ENCODE results near the gene OPTC. TPM values are rescaled to one million over a fixed set of nuclear protein-coding genes. Genes with fewer than 3 reads are reported as not detected.

OPTC gene
- polyA plus RNA-seq, 4 donors, result not detected

DNA sequence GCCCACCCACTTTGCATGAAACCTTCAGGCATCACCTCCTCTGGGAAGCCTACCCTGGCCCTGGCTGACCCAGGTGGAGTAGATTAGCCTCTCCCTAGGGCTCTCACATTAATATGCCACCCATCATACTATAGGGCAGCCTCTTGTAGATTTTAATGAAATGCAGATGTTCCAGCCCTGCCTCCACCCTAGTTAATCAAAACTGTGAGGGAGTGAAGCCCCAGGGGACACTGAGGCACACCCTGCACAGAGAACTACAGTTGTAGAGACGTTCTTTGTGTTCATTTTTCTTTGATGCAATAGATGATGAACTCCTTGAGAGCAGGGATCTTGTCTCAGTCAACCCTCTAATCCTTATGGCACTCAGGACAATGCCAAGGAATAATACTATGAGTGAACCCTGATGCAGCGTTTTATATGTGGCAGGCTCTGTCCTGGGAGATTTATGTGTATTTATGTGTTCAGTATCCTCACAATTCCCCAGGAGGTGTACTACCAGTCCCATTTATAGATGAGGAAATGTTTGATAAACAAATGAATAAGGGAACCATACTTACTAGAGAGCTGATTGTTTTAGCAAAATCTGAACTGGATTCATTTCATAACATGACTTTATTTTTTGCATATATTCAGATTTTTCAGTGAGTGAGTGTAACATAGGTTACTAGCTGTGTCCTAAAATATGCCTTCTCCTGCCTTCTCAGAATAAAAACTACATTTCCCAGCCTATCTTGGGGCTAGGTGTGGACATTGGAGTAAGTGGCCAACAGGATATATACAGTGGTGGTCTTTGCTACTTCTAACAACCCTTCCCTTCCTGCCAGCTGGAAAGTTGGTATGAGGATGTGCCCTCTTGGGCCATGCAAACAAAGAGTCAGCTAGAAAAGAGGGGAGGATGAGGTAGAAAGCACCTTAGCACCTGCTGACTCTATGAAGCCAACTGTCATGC lies 41.8 kb upstream of the OPTC start:
- Histone ChIP-seq H3K36me3 (ENCODE audit: control insufficient read depth in 3 of 3, insufficient read depth in 2 of 3, low read depth in 1 of 3, low read length in 3 of 3) (no peaks in the 10 kb centered on the region), H3K27me3 (ENCODE audit: control insufficient read depth in 3 of 3, insufficient read depth in 3 of 3, low read length in 3 of 3) (no peaks in the 10 kb centered on the region), H3K4me1 (ENCODE audit: control insufficient read depth in 3 of 3, insufficient read depth in 2 of 3, low read depth in 1 of 3, low read length in 2 of 3) (no peaks in the 10 kb centered on the region), H3K9me3 (ENCODE audit: control insufficient read depth in 2 of 2, insufficient read depth in 1 of 2, low read depth in 1 of 2, low read length in 1 of 2) (no peaks in the 10 kb centered on the region), H3K4me3 (ENCODE audit: low read depth in 1 of 3, low read length in 3 of 3) (no peak overlapping the region), H3K27ac (ENCODE audit: low read depth in 1 of 3, low read length in 2 of 3) (no peak overlapping the region)
- FAIRE-seq, result no peak
- DNase-seq, result no peak
- WGBS, 3 donors, result 46 to 88% (median 65%) methylated on average over 2 of the region's 2 CpGs

GRCh38 chr1:203453016-203453415 lies 40.9 kb upstream of the OPTC start:
- H3K27me3 ChIP-seq (ENCODE audit: control insufficient read depth in 3 of 3, insufficient read depth in 3 of 3, low read length in 3 of 3), result no peaks in the 10 kb centered on the region
- no peak overlapping the region for H3K4me3 ChIP-seq (ENCODE audit: low read depth in 1 of 3, low read length in 3 of 3)
- H3K4me1 ChIP-seq (ENCODE audit: control insufficient read depth in 3 of 3, insufficient read depth in 2 of 3, low read depth in 1 of 3, low read length in 2 of 3), result no peaks in the 10 kb centered on the region
- FAIRE-seq (no peak), DNase-seq (no peak)
- no peaks in the 10 kb centered on the region for H3K36me3 ChIP-seq (ENCODE audit: control insufficient read depth in 3 of 3, insufficient read depth in 2 of 3, low read depth in 1 of 3, low read length in 3 of 3)
- H3K9me3 ChIP-seq (ENCODE audit: control insufficient read depth in 2 of 2, insufficient read depth in 1 of 2, low read depth in 1 of 2, low read length in 1 of 2), result no peaks in the 10 kb centered on the region
- 76 to 80% (median 79%) methylated on average over 5 of the region's 5 CpGs for WGBS, 3 donors
- H3K27ac ChIP-seq (ENCODE audit: low read depth in 1 of 3, low read length in 2 of 3), result no peak overlapping the region

DNA sequence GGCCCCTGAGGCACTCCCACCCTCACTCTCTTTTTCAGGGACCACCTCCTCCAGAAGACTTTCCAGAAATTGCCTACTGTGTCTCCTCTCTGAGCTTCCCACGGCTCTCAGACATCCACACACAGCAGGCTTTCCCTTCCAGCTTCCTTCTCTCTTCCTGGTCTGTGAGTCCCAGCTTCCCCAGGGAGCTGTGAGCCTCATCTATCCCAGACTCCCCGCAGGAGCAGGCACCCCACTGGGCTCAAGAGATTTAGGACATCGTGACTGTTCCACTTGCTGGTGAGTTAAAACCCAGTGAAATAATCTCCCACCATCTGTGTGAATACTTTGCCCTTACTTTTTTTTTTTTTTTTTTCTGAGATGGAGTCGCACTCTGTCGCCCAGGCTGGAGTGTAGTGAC lies 40.3 kb upstream of the OPTC start:
- H3K4me1 ChIP-seq (ENCODE audit: control insufficient read depth in 3 of 3, insufficient read depth in 2 of 3, low read depth in 1 of 3, low read length in 2 of 3), result no peaks in the 10 kb centered on the region
- WGBS, 3 donors, result 45 to 64% (median 49%) methylated on average over 5 of the region's 5 CpGs
- H3K27ac ChIP-seq (ENCODE audit: low read depth in 1 of 3, low read length in 2 of 3), result no peak overlapping the region
- no peak overlapping the region for H3K4me3 ChIP-seq (ENCODE audit: low read depth in 1 of 3, low read length in 3 of 3)
- DNase-seq (no peak), FAIRE-seq (no peak)
- H3K9me3 ChIP-seq (ENCODE audit: control insufficient read depth in 2 of 2, insufficient read depth in 1 of 2, low read depth in 1 of 2, low read length in 1 of 2), result no peaks in the 10 kb centered on the region
- no peaks in the 10 kb centered on the region for H3K36me3 ChIP-seq (ENCODE audit: control insufficient read depth in 3 of 3, insufficient read depth in 2 of 3, low read depth in 1 of 3, low read length in 3 of 3)
- no peaks in the 10 kb centered on the region for H3K27me3 ChIP-seq (ENCODE audit: control insufficient read depth in 3 of 3, insufficient read depth in 3 of 3, low read length in 3 of 3)

GRCh38 chr1:203454986-203455471 lies 38.9 kb upstream of the OPTC start:
- DNase-seq (no peak), FAIRE-seq (no peak)
- H3K4me1 ChIP-seq (ENCODE audit: control insufficient read depth in 3 of 3, insufficient read depth in 2 of 3, low read depth in 1 of 3, low read length in 2 of 3), result no peaks in the 10 kb centered on the region
- no peaks in the 10 kb centered on the region for H3K36me3 ChIP-seq (ENCODE audit: control insufficient read depth in 3 of 3, insufficient read depth in 2 of 3, low read depth in 1 of 3, low read length in 3 of 3)
- H3K27ac ChIP-seq (ENCODE audit: low read depth in 1 of 3, low read length in 2 of 3), result no peak overlapping the region
- no peaks in the 10 kb centered on the region for H3K9me3 ChIP-seq (ENCODE audit: control insufficient read depth in 2 of 2, insufficient read depth in 1 of 2, low read depth in 1 of 2, low read length in 1 of 2)
- WGBS, 3 donors, result 87 to 94% (median 88%) methylated on average over 18 of the region's 18 CpGs
- H3K4me3 ChIP-seq (ENCODE audit: low read depth in 1 of 3, low read length in 3 of 3), result no peak overlapping the region
- no peaks in the 10 kb centered on the region for H3K27me3 ChIP-seq (ENCODE audit: control insufficient read depth in 3 of 3, insufficient read depth in 3 of 3, low read length in 3 of 3)

DNA sequence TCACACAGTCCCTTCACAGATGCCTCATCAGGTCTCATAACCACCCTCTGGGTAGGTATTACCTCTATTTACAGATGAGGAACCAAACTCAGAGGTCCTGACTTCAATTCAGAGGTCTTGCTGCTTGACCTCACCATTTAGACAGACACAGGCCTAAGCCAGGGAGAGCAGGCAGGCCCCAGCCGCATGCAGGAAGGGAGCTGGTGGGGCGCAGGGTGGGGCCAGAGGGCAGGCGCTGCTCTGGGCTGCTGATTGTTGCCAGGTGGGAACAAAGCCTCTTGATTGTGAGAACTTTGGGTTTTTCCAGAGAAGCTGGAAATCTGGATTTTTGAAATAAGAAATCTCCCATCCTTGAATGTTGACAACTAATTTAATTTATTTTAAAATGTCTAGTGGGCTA lies 38.2 kb upstream of the OPTC start:
- no peaks in the 10 kb centered on the region for H3K4me1 ChIP-seq (ENCODE audit: control insufficient read depth in 3 of 3, insufficient read depth in 2 of 3, low read depth in 1 of 3, low read length in 2 of 3)
- H3K27ac ChIP-seq (ENCODE audit: low read depth in 1 of 3, low read length in 2 of 3), result no peak overlapping the region
- no peak for FAIRE-seq
- no peaks in the 10 kb centered on the region for H3K27me3 ChIP-seq (ENCODE audit: control insufficient read depth in 3 of 3, insufficient read depth in 3 of 3, low read length in 3 of 3)
- DNase-seq, result no peak
- no peaks in the 10 kb centered on the region for H3K9me3 ChIP-seq (ENCODE audit: control insufficient read depth in 2 of 2, insufficient read depth in 1 of 2, low read depth in 1 of 2, low read length in 1 of 2)
- 77 to 89% (median 87%) methylated on average over 3 of the region's 3 CpGs for WGBS, 3 donors
- H3K4me3 ChIP-seq (ENCODE audit: low read depth in 1 of 3, low read length in 3 of 3), result no peak overlapping the region
- no peaks in the 10 kb centered on the region for H3K36me3 ChIP-seq (ENCODE audit: control insufficient read depth in 3 of 3, insufficient read depth in 2 of 3, low read depth in 1 of 3, low read length in 3 of 3)

GRCh38 chr1:203456577-203456976 lies 37.4 kb upstream of the OPTC start:
- no peak for DNase-seq
- Histone ChIP-seq H3K4me3 (ENCODE audit: low read depth in 1 of 3, low read length in 3 of 3) (no peak overlapping the region), H3K27ac (ENCODE audit: low read depth in 1 of 3, low read length in 2 of 3) (no peak overlapping the region), H3K36me3 (ENCODE audit: control insufficient read depth in 3 of 3, insufficient read depth in 2 of 3, low read depth in 1 of 3, low read length in 3 of 3) (no peaks in the 10 kb centered on the region), H3K4me1 (ENCODE audit: control insufficient read depth in 3 of 3, insufficient read depth in 2 of 3, low read depth in 1 of 3, low read length in 2 of 3) (no peaks in the 10 kb centered on the region), H3K9me3 (ENCODE audit: control insufficient read depth in 2 of 2, insufficient read depth in 1 of 2, low read depth in 1 of 2, low read length in 1 of 2) (no peaks in the 10 kb centered on the region), H3K27me3 (ENCODE audit: control insufficient read depth in 3 of 3, insufficient read depth in 3 of 3, low read length in 3 of 3) (no peaks in the 10 kb centered on the region)
- WGBS, 3 donors, result 86 to 96% (median 92%) methylated on average over 4 of the region's 4 CpGs
- no peak for FAIRE-seq

- no peaks in the 10 kb centered on the region for H3K36me3 ChIP-seq (ENCODE audit: control insufficient read depth in 3 of 3, insufficient read depth in 2 of 3, low read depth in 1 of 3, low read length in 3 of 3)
- DNase-seq (no peak), FAIRE-seq (no peak)
- 87 to 92% (median 92%) methylated on average over 5 of the region's 5 CpGs for WGBS, 3 donors
- no peak overlapping the region for H3K27ac ChIP-seq (ENCODE audit: low read depth in 1 of 3, low read length in 2 of 3)
- no peaks in the 10 kb centered on the region for H3K27me3 ChIP-seq (ENCODE audit: control insufficient read depth in 3 of 3, insufficient read depth in 3 of 3, low read length in 3 of 3)
- no peaks in the 10 kb centered on the region for H3K4me1 ChIP-seq (ENCODE audit: control insufficient read depth in 3 of 3, insufficient read depth in 2 of 3, low read depth in 1 of 3, low read length in 2 of 3)
- no peak overlapping the region for H3K4me3 ChIP-seq (ENCODE audit: low read depth in 1 of 3, low read length in 3 of 3)
- no peaks in the 10 kb centered on the region for H3K9me3 ChIP-seq (ENCODE audit: control insufficient read depth in 2 of 2, insufficient read depth in 1 of 2, low read depth in 1 of 2, low read length in 1 of 2)
Measured at GRCh38 chr1:203458078-203458477, 35.9 kb upstream of the OPTC start.

DNA sequence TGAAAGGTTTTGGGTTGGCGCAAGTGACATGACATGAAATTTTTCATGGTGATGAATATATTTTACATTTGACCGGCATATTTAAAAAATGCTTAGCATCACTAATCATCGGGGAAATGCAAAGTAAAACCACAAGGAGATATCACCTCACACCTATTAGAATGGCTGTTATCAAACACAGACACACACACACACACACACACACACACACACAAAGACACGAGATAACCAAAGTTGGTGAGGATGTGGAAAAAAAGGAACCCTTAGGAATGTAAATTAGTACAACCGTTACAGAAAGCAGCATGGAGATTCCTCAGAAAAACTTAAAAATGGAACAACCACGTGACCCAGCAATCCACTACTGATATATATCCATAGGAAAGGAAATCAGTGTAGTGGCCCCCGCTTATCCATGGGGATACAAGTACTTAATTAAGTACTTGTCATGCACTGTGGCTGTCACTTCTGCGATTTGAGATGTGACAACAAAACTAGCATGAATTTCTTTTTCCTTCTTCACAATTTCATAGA lies 34.2 kb upstream of the OPTC start:
- no peak for FAIRE-seq
- WGBS, 3 donors, result 60 to 65% (median 62%) methylated on average over 8 of the region's 8 CpGs
- Histone ChIP-seq H3K4me3 (ENCODE audit: low read depth in 1 of 3, low read length in 3 of 3) (no peak overlapping the region), H3K27me3 (ENCODE audit: control insufficient read depth in 3 of 3, insufficient read depth in 3 of 3, low read length in 3 of 3) (no peaks in the 10 kb centered on the region), H3K9me3 (ENCODE audit: control insufficient read depth in 2 of 2, insufficient read depth in 1 of 2, low read depth in 1 of 2, low read length in 1 of 2) (no peaks in the 10 kb centered on the region), H3K27ac (ENCODE audit: low read depth in 1 of 3, low read length in 2 of 3) (no peak overlapping the region), H3K4me1 (ENCODE audit: control insufficient read depth in 3 of 3, insufficient read depth in 2 of 3, low read depth in 1 of 3, low read length in 2 of 3) (no peaks in the 10 kb centered on the region), H3K36me3 (ENCODE audit: control insufficient read depth in 3 of 3, insufficient read depth in 2 of 3, low read depth in 1 of 3, low read length in 3 of 3) (no peaks in the 10 kb centered on the region)
- no peak for DNase-seq

All from small intestine (tissue), 7 donors.